Fibroblast of skin of right quadriceps (primary cell): ENCODE results near the gene PDE4D.

Experiments used
- DNase-seq: peaks from one replicate; pipeline ENCODE4 v3.0.0-alpha.2; 2013

The PDE4D gene

DNA sequence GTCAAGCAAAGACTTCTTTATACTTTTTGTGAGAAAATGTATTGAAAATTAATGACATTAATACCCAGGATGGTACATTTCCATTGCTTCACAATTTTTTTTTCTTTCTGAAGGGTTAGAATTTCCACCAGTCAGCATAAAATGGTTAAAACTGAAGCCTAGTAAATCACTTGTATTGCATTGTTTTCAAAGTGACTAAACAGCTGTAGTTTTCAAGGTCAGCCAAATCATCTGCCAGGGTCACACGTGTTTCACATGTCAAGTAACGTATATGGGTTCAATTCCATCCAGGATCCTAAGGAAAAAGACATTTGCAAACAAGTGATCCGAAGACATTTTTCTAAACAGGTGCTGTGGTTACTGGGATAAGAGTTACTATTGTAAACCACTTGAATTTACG lies 736.5 kb downstream of the PDE4D start:
- DNase-seq, result no peak

DNA sequence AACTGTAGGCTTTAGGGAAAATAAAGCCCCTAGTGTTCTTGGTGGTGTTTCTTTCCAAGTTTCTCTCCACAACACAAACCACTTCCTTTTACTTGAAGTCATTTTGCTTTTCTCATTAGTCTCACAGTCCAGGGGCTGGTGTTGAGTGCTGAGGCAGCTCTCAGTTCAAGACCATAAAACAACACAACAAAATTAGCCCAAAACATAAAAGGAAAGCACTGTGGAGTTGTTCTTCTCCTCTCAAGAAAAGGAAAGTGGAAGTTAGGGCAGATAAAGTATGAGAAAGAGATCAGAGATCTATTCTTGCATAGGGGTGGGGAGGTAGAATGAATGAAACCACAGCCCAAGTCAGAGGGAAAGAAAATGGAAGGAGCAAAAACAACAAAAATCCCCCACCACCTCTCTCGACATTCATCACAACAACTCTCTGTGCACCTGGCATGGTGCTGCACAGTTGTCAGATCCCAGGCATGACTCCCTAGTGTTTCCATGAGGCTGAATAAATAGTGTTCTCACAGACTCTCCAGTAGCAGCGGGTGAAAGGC lies 740.8 kb downstream of the PDE4D start:
- no peak for DNase-seq

DNA sequence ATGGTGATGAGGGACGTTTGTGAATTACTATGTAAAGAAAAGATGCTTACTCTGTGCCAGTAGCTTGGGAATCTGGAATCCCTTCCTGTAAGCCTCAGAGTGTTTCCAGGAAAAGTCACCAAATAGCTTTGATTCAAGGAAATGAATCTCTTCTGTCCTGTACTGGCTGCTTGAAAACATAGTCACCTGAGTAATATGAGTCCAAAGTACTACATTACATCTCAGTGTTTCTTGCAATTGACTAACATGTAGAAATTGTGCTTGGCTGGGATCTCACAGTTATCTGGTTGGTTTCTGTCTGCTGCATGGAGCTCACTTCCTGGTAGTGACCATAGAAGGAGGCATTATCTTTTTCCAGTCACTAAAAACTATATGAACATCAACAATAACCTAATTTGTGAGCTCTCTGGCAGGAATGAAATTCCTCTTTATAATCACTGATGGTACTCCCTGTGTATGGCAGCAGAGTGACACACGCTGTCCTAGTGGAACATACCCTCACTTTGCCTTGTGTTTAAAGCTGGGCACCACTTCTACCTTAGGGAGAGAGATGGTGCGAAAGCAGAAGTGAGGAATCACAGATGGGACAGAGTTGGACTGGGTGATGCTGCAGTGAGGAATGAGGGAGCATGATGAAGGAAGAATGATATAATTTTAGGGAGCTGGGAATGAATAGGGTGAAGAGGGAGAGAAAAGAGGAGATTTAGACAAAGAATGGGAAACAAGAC lies 742.2 kb downstream of the PDE4D start:
- DNase-seq, result no peak

- no peak for DNase-seq
Measured at GRCh38 chr5:59149827-59150226, 743.7 kb downstream of the PDE4D start.

DNA sequence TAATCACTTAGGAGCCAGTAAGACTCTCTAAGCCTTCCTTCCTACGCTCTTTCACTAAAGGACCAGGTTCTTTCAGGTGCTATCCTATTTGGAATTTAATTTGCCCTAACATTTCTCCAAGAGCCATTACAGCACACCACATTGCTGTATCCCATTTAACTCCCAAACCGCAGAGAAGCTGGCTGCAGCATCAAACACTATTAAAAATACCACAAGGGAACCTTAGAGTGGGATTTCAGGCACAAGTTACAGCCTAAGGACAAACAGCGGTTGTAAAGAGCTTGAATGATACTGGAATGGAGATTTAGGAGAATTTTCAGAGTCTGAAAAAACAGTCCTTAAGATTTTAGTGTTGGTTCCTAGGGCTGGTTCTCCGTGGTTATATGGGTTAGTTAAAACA lies 744.3 kb downstream of the PDE4D start:
- peak; percentile 7 for DNase-seq

DNA sequence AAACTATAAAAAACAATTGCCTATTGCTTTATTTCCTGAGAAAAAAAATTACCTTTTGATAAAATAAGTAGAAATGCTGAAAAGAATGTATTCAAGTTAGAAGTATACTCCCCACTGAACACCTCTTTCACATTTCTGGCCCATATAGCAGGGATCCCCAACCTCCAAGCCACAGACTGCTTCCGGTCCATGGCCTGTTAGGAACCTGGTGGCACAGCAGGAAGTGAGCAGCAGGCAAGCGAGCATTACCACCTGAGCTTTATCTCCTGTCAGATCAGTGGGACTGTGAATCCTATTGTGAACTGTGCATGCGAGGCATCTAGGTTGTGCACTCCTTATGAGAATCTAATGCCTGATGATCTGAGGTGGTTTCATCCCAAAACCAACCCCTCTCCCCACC lies 746.8 kb downstream of the PDE4D start:
- DNase-seq, result no peak

- no peak for DNase-seq
Measured at GRCh38 chr5:59143926-59144333, 749.6 kb downstream of the PDE4D start.

GRCh38 chr5:59142927-59143326 lies 750.6 kb downstream of the PDE4D start:
- no peak for DNase-seq

DNA sequence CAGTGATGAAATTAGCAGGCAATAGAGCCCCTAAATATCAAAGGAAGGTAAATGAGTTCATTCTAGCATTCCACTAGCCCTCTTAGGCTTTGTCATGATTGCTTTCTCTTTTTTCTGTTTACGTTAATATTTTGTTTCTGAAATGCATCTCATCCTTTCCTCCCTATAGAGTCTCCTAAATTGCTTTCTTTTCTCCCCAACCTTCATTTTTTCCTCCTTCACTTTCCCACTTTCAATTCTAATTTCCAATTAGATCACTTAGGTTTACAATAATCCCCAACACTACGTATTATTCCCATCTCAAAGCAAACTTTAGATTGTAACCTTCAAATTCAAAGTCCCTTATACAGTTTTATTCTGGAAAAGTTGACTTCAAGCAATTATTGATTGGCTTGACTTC lies 751.4 kb downstream of the PDE4D start:
- no peak for DNase-seq

DNA sequence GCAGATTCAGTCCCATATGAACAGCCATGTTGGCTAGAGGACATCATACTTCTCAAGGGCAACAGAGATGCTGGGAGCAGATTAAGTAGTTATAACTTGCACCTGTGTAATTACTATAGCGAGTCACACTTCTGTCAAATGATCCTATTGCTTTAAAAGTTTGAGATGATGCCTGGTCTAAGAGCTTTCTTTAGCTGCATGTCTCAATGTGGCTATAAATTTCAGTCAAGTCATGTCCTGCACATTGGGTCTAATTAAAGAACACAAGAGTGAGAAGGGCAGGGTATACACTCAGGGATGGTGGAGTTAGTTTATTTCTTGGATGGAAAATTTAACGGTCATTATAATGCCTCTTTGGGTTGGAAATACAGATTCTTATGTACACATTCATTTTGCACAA lies 753.4 kb downstream of the PDE4D start:
- no peak for DNase-seq

DNA sequence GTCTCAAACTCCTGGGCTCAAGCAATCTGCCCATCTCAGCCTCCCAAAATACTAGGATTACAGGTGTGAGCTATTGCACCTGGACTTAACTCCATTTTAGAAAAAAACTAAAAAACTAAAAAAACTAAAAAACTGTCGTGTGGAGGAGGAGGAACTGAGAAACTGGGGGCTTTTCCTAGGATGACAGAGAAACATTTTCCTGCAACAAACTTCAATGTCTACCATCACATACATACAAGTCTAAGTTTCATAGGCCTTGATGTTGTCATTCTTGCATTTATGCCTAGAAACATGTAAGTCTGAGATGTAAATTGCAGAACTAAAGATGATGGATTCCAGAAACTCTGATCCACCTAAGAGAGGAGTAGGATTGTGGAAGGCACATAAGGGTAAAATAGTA lies 753.8 kb downstream of the PDE4D start:
- DNase-seq, result no peak

- no peak for DNase-seq
Measured at GRCh38 chr5:59138509-59138908, 755.0 kb downstream of the PDE4D start.

DNA sequence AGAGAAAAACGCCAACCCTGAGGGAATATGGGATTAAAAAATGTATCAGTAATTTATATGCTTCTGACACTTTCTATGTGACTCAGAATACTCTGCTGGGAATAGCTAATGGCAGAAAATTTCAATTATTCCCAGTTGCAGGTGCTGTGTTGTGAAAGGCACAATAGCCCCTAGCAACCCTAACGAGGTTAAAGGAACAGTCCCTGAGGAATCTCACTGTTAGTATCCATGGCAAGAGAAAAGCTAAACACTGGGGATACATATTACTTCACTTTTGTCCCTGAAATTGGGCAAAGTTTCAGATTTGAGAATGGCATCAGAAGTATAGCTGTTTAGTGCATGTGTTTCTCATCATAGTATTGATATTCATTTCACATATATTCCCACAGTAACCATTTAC lies 755.7 kb downstream of the PDE4D start:
- peak; percentile 31 for DNase-seq

DNA sequence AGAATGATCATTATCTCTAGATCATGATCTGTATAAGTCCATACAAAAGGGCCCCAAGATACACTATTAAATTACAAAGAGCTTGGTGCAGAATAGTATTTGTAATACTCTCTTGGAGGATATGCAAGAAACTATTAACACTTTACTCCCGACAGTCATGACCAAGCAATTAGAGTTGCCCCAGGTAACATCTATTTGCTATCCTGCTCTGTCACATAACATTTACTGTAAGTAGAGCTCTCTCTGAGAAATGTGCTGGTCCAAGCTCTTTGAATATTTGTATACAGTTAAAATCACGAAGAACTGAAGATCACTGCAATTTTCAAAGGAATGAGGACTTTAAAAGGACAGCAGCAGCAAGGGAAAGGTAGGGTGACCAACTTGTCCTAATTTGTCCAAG lies 757.0 kb downstream of the PDE4D start:
- no peak for DNase-seq

GRCh38 chr5:59134471-59135163 lies 758.9 kb downstream of the PDE4D start:
- DNase-seq, result no peak

GRCh38 chr5:59133764-59134261 lies 759.7 kb downstream of the PDE4D start:
- peak; percentile 97 for DNase-seq

DNA sequence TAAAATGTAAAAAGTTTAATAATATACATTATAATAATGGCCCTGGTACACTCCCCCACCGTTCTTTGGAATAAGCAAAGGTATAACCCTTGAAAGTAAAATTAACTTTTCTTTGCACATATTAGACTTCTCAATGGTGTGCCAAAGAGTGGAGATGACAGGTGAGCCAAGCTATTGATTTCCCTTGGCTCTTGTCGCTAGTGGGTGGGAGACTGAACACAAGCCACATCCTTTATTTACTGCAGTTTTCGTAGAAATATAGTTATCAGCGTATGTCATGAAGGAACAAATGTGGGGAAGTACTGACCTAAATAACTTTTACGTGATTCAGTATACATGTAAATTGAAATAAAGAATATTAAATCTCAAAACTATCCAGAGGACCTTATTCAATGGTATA lies 761.4 kb downstream of the PDE4D start:
- DNase-seq, result no peak

- peak; percentile 42 for DNase-seq
Measured at GRCh38 chr5:59130431-59130830, 763.1 kb downstream of the PDE4D start.

GRCh38 chr5:59128646-59129290 lies 764.8 kb downstream of the PDE4D start:
- no peak for DNase-seq

- DNase-seq, result peak; percentile 78
Measured at GRCh38 chr5:59126708-59127573, 766.6 kb downstream of the PDE4D start.

DNA sequence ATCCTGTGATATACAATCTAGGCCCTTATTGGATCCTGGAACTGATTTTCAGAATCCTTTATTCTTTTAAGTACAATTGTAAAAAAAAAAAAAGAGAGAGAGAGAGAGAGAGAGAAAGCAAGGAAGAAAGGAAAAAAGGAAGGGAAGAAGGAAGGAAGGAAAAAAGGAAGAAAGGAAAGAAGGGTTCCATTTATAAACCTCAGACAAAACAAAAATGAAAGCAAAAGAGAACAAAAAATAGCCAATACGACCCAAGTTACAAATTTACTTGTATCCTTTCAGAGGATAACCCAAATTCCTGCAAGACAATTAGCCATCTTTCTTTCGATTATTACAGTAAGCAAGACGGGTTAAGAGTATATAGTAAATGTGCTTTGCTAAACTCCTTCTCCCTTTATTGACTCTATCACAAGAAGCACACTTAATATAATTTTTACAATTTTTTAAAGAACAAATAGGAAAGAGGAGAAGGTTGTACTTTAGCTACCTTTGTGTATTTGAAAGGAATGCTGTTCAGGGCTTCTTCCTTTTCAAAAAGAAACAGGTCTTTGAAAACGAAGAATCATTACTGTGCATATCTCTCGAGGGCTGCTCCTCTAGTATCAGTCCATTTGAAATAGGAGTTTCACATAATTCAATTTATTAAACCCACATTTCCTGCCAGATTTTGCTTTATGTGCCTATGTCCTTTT lies 767.4 kb downstream of the PDE4D start:
- no peak for DNase-seq
